ENCODE data around the gene BMP10. TPM values are rescaled to one million over a fixed set of nuclear protein-coding genes. Genes with fewer than 3 reads are reported as not detected.

The BMP10 gene
- polyA plus RNA-seq, 3 donors = not detected

GRCh38 chr2:68861330-68861729, 9.9 kb downstream of the BMP10 start:
- no peak overlapping the region for H3K9ac ChIP-seq (ENCODE audit: insufficient read depth, low read length, poor library complexity, severe bottlenecking)
- no peaks in the 10 kb centered on the region for H3K79me2 ChIP-seq (ENCODE audit: insufficient read depth, low read length)
- no peaks in the 10 kb centered on the region for H4K20me1 ChIP-seq (ENCODE audit: insufficient read depth, low read length)
- intact Hi-C loops (cut with micrococcal nuclease) = no loop called here
- H3K27ac ChIP-seq (ENCODE audit: low read depth in 1 of 2, low read length in 2 of 2) = peak overlapping the region; percentile 62 to 67
- no peaks in the 10 kb centered on the region for H3K9me3 ChIP-seq (replicated peaks in 1 of 2; ENCODE audit: control insufficient read depth in 1 of 2, insufficient read depth in 1 of 2, low read length in 2 of 2)
- TF ChIP-seq, protein P1, sequence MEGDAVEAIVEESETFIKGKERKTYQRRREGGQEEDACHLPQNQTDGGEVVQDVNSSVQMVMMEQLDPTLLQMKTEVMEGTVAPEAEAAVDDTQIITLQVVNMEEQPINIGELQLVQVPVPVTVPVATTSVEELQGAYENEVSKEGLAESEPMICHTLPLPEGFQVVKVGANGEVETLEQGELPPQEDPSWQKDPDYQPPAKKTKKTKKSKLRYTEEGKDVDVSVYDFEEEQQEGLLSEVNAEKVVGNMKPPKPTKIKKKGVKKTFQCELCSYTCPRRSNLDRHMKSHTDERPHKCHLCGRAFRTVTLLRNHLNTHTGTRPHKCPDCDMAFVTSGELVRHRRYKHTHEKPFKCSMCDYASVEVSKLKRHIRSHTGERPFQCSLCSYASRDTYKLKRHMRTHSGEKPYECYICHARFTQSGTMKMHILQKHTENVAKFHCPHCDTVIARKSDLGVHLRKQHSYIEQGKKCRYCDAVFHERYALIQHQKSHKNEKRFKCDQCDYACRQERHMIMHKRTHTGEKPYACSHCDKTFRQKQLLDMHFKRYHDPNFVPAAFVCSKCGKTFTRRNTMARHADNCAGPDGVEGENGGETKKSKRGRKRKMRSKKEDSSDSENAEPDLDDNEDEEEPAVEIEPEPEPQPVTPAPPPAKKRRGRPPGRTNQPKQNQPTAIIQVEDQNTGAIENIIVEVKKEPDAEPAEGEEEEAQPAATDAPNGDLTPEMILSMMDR (IDR thresholded peaks at IDR 0.05) = no peak
- peak overlapping the region; percentile 50 to 93 (median 88) for H3K27ac Mint-ChIP-seq
- peaks cover 57% of the 10 kb centered on the region for H3K4me1 Mint-ChIP-seq
- no peak overlapping the region for H2AFZ ChIP-seq (ENCODE audit: insufficient read depth, low read depth, low read length, poor library complexity, severe bottlenecking)
- peak overlapping the region; percentile 2 for H3K4me2 ChIP-seq (replicated peaks; ENCODE audit: extremely low read depth, low read length, poor library complexity, severe bottlenecking)
- no peak overlapping the region for H3K4me3 Mint-ChIP-seq
- H3K27me3 ChIP-seq (ENCODE audit: control insufficient read depth in 2 of 2, insufficient read depth in 2 of 2, low read length in 2 of 2) = no peaks in the 10 kb centered on the region
- peaks cover 0 to 2% (median 0%) of the 10 kb centered on the region in 7 donors for H3K9me3 Mint-ChIP-seq
- H3K4me3 ChIP-seq (replicated peaks in 1 of 3; ENCODE audit: low read depth in 2 of 3, low read length in 3 of 3) = no peak overlapping the region
- peaks cover 0 to 2% of the 10 kb centered on the region in 2 donors for H3K36me3 Mint-ChIP-seq
- H3K4me1 ChIP-seq (ENCODE audit: control insufficient read depth in 1 of 2, insufficient read depth in 2 of 2, low read length in 2 of 2) = peaks cover 54 to 59% of the 10 kb centered on the region in 2 donors
- no peaks in the 10 kb centered on the region for H3K27me3 Mint-ChIP-seq (ENCODE audit: low read depth in 3 of 3)
- peak; percentile 66 to 85 (median 72) for DNase-seq
- no peaks in the 10 kb centered on the region for H3K36me3 ChIP-seq (replicated peaks in 1 of 2; ENCODE audit: control insufficient read depth in 1 of 2, insufficient read depth in 2 of 2, low read length in 2 of 2)

- H3K36me3 Mint-ChIP-seq = peaks cover 0 to 2% of the 10 kb centered on the region in 2 donors
- Histone ChIP-seq H3K4me3 (replicated peaks in 1 of 3; ENCODE audit: low read depth in 2 of 3, low read length in 3 of 3) (no peak overlapping the region), H3K36me3 (replicated peaks in 1 of 2; ENCODE audit: control insufficient read depth in 1 of 2, insufficient read depth in 2 of 2, low read length in 2 of 2) (no peaks in the 10 kb centered on the region), H4K20me1 (ENCODE audit: insufficient read depth, low read length) (no peaks in the 10 kb centered on the region), H3K27me3 (ENCODE audit: control insufficient read depth in 2 of 2, insufficient read depth in 2 of 2, low read length in 2 of 2) (no peaks in the 10 kb centered on the region), H3K27ac (ENCODE audit: low read depth in 1 of 2, low read length in 2 of 2) (no peak overlapping the region), H3K9ac (ENCODE audit: insufficient read depth, low read length, poor library complexity, severe bottlenecking) (no peak overlapping the region), H3K4me2 (replicated peaks; ENCODE audit: extremely low read depth, low read length, poor library complexity, severe bottlenecking) (no peak overlapping the region), H3K4me1 (ENCODE audit: control insufficient read depth in 1 of 2, insufficient read depth in 2 of 2, low read length in 2 of 2) (peaks cover 54 to 59% of the 10 kb centered on the region in 2 donors), H3K79me2 (ENCODE audit: insufficient read depth, low read length) (no peaks in the 10 kb centered on the region), H3K9me3 (replicated peaks in 1 of 2; ENCODE audit: control insufficient read depth in 1 of 2, insufficient read depth in 1 of 2, low read length in 2 of 2) (no peaks in the 10 kb centered on the region), H2AFZ (ENCODE audit: insufficient read depth, low read depth, low read length, poor library complexity, severe bottlenecking) (no peak overlapping the region)
- no peak overlapping the region for H3K4me3 Mint-ChIP-seq
- 100% methylated on average over 3 of the region's 3 CpGs for WGBS (ENCODE audit: insufficient coverage)
- no peak for DNase-seq
- peak overlapping the region in 3 of 7 donors; percentile 13 to 78 (median 31) for H3K27ac Mint-ChIP-seq
- H3K9me3 Mint-ChIP-seq = peaks cover 0 to 2% (median 0%) of the 10 kb centered on the region in 7 donors
- TF ChIP-seq, protein P1 (IDR thresholded peaks at IDR 0.05) = no peak
- no peaks in the 10 kb centered on the region for H3K27me3 Mint-ChIP-seq (ENCODE audit: low read depth in 3 of 3)
- intact Hi-C loops (cut with micrococcal nuclease) = no loop called here
- peaks cover 57% of the 10 kb centered on the region for H3K4me1 Mint-ChIP-seq
Observed at GRCh38 chr2:68860111-68860510, 11.1 kb downstream of the BMP10 start.

All from CD14-positive monocyte (primary cell).